ENCODE data around the gene OSBPL5.
"Not testable (repeated sequence)": the region's sequence is repeated elsewhere in the genome, so short reads cannot be mapped to it uniquely, and the experiment has no call there.

The OSBPL5 gene

DNA sequence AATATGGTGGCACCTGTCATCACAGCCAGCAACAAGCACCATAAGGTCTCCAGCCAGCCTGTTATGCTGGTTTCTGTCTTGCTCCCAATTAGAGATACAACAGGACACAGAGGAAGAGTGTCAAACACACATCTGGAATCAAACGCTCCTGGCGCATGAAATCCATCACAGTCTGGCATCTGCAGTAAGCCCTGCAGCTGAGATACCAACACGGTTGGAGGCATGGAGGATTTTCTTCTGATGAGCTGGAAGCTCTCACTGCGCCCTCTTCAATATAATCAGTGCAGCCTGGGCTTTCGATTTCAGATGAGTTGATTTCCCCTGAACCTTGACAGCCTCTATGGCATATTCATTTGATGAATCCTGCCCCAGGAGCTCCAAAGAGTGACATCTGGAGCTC is 80.1 kb downstream of the OSBPL5 start:
- DNase-seq (ENCODE audit: low read depth in 2 of 2), result no peak

DNA sequence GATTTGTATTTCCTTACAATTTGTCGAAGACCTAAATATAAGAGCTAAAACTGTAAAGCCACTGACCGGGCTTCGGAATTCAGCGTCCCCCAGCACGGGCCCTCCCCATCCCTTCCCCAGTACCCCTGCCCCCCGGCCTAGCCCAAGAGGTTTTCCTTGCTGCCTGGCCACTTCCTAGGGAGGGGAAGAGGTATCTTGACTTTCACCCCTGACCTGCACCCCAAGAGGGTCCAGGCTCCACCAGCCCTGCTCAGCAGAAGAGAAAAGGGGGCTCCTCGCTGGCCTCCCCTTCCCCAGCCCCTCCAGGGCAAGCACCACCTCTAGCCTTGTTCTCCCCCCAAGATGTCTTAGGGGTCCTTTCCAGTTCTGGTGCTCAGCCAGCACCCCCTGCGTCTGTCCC is 81.8 kb downstream of the OSBPL5 start:
- no peak for DNase-seq (ENCODE audit: low read depth in 2 of 2)

DNA sequence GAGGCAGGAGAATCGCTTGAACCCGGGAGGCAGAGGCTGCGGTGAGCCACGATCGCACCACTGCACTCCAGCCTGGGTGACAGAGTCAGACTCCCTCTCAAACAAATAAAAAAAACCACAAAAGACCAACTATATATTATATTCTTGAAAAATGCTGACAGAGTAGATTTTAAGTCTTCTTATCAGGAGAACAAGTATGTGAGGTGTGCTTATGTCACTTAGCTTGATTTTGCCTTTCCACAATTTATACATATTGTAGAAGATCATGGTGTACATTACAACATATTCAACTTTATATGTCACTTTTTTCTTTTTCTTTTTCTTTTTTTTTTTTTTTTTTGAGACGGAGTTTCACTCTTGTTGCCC is 83.7 kb downstream of the OSBPL5 start:
- DNase-seq (ENCODE audit: low read depth in 2 of 2), result no peak

DNA sequence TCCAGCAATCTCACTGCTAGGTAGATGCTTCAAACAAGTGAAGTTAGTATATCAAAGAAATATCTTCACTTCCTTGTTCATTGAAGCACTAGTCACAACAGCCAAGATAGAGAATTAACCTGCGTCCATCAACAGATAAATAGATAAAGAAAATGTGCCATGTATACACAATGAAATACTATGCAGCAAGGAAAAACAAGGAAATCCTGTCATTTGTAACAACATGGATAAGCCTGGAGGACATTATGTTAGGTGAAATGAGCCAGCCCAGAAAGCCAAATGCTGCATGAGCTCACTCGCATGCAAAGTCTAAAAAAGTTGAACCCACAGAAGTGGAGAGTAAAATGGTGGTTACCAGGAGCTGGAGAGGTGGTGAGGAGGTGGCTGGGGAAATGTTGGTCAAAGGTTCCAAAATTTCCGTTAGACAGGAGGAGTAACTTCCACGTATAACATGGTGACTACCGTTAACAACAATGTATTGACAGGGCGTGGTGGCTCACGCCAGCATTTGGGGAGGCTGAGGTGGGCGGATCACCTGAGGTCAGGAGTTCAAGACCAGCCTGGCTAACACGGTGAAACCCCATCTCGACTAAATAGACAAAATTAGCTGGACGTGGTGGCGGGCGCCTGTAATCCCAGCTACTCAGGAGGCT is 84.3 kb downstream of the OSBPL5 start:
- DNase-seq (ENCODE audit: low read depth in 2 of 2), result no peak

DNA sequence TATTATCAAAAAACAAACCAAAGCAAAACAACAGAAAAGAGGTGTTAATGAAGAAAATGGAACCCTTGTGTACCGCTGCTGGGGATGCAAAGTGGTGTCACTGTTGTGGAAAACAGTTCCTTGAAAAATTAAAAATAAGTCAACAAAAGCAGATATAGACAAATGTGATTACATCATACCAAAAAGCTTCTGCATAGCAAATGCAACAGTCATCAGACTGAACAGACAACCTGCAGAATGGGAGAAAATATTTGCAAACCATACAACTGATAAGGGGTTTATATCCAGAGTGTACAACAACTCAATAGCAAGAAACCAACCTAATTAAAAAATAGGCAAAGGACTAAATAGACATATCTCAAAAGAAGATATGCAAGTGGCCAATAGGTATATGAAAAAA is 85.0 kb downstream of the OSBPL5 start:
- DNase-seq (ENCODE audit: low read depth in 2 of 2), result no peak

DNA sequence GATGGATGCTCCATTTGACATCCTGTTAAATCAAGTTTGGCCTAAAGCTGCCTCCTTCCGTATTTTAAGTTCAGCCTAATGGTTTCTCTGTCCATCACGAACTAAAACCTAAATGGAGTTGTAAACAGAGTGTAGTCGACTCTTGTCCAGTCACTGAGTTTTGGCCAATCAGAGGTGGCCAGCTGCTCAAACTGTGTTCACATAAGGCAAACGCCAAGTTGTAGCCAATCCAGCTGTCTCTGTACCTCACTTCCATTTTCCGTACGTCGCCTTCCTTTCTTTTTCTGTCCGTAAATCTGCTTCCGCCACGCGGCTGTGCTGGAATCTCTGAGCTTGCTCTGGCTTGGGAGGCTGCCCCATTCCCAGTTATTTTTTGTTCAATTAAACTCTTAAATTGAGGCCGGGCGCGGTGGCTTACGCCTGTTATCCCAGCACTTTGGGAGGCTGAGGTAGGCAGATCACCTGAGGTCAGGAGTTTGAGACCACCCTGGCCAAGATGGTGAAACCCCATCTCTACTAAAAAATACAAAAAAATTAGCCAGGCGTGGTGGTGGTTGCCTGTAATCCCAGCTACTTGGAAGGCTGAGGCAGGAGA is 87.2 kb downstream of the OSBPL5 start:
- DNase-seq (ENCODE audit: low read depth in 2 of 2), result no peak

DNA sequence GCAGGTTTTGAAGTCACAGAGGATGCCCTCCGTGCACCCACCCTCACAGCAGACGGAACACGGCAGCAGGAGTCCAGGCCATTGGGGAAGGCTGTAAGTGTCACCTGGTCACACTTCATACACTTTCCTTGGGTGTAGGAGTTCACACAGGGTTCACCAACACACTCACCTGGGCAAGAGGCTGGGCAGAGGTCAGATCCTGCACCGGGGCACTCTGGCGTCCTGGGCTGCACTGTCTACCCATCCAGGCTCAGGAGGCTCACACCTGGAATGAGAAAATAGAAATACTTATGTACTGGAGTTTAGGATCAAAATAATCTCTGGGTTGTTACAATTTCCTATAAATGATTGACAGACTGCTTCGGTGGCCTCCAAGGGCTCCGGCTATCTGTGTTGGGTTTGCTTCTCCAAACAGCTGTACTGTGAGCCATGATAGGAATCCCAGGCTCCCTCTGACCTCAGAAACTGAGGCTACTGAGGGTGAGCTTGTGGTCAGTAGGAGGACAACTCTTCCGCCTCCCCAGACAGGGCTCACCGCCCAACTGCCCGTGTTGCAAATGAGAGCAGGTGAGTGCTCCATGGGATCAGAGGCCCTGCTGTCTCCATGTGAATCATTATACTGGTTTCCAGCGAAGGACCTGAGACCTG is 87.8 kb downstream of the OSBPL5 start:
- DNase-seq (ENCODE audit: low read depth in 2 of 2), result no peak

GRCh38 chr11:3074912-3075589 is 90.1 kb downstream of the OSBPL5 start:
- DNase-seq (ENCODE audit: low read depth in 2 of 2), result no peak

DNA sequence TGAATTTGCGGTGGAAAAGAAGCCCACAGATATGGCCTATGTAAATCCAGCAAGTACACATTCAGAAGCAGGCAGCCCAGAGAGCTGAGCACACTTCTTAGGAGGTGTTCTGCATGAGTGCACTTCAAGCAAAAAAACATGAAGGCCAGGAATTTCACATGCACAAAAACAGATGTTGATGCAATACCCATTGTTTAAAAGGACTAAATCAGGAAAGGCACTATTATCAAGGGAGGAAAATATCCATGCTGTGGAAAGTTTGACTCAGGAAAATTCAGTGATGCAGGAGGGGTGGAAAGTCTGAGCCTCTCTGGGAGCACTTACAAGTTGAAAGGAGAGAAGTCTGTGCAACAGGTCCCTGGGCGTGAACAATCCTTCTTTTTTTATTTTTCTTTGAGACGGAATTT is 92.1 kb downstream of the OSBPL5 start:
- DNase-seq (ENCODE audit: low read depth in 2 of 2), result no peak

DNA sequence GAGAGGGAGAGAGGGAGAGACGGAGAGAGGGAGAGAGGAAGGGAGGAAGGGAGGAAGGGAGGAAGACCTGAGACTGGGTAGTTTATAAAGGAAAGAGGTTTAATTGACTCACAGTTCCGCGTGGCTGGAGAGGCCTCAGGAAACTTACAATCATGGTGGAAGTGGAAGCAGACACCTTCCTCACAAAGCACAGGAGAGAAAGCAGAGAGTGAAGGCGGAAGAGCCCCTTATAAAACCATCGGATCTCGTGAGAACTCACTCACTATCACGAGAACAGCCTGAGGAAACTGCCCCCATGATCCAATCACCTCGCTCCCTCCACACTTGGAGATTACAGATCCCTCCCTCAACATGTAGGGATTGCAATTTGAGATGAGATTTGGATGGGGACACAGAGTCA is 95.7 kb downstream of the OSBPL5 start:
- DNase-seq (ENCODE audit: low read depth in 2 of 2), result no peak

DNA sequence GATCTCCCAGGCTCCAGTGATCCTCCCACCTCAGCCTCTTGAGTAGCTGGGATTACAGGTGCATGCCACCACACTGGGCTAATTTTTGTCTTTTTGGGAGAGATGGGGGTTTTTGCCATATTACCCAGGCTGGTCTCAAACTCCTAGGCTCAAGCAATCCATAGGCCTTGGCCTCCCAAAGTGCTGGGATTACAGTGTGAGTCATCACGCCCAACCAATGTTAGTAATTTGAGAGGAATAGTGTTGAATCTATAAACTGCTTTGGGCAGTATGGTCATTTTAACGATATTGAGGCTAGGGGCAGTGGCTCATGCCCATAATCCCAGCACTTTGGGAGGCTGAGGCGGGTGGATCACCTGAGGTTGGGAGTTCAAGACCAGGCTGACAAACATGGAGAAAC is 98.8 kb downstream of the OSBPL5 start:
- DNase-seq (ENCODE audit: low read depth in 2 of 2), result not testable (repeated sequence)

DNA sequence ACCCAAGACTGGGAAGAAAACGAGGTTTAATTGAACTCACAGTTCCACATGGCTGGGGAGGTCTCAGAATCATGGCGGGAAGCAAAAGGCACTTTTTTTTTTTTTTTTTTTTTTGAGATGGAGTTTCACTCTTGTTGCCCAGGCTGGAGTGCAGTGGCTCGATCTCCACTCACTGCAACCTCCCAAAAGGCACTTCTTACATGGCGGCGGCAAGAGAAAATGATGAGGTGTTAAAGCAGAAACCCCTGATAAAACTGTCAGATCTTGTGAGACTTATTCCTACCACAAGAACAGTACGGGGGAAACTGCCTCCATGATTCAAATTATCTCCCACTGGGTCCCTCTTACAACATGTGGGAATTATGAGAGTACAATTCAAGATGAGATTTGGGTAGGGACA is 100.4 kb downstream of the OSBPL5 start:
- not testable (repeated sequence) for DNase-seq (ENCODE audit: low read depth in 2 of 2)

GRCh38 chr11:3063876-3064275 is 101.2 kb downstream of the OSBPL5 start:
- DNase-seq (ENCODE audit: low read depth in 2 of 2), result not testable (repeated sequence)

GRCh38 chr11:3063432-3063831 is 101.7 kb downstream of the OSBPL5 start:
- not testable (repeated sequence) for DNase-seq (ENCODE audit: low read depth in 2 of 2)

DNA sequence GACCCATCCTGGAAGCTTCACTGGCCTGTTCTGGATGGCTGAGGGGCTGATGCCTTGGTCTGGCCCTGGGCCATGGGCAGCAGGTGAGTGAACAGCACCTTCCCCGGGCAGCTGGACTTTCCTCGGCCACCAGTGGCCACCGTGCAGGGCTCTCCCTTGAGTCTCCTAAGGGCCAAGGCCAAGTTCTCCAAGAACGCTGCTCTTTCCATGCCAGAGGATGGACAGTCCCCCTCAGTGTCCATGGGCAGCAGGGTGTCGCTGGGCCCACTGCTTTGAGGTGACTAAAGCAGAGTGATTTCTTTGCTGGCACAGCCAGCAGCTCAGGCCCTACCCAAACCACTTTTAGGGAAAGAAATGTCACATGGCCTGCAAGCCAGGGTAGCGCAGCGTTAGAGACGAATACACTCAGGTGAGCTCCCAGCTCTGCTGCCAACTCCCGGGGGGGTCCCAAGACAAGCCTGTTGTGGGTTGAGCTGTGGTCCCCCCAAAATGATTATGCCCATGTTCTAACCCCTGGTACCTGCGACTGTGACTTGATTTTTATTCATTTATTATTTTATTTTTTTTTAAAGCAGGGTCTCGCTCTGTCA is 104.6 kb downstream of the OSBPL5 start:
- no peak for DNase-seq (ENCODE audit: low read depth in 2 of 2)

DNA sequence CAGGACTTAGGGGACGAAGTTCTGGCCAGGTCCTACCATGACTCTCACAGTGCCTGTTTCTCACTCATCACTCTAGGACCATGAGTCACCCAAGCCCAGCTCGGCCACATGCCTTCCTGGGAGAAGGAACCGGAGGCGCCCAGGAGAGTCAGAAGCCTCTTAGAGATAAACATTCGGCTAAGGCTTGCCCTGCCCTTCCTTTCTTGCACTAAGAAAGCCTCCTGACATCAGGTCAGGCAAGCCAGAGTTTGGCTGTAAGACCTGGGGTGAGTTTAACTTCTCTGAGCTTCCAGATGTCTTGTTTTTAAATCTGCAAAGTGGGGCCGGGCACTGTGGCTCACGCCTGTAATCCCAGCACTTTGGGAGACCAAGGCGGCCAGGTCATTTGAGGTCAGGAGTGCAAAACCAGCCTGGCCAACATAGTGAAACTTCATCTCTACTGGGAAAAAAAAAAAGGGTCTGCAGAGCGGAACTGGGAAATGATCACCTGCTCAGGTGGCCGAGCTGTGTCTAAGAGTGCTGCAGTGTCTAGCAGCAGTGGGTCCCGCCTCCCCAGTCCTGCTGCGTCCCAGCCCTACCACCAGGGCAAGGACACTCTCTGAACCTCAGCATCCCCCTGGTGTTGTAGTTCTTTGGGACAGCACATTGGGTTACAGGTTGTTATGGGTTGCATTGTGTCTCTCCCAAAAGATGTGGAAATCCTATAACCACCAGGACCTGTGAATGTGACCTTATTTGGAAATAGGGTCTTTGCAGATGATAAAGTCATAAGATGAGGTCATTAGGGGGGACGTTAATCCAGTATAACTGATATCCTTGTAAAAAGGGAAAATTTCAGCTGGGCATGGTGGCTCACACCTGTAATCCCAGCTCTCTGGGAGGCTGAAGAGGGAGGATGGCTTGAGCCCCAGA is 106.1 kb downstream of the OSBPL5 start:
- no peak for DNase-seq (ENCODE audit: low read depth in 2 of 2)

GRCh38 chr11:3057069-3057963 is 107.8 kb downstream of the OSBPL5 start, which contains the start of gene CARS1:
Gene CARS1 (minus strand): TSS chr11:3057423. CDS start chr11:3057367, 56 bp downstream.
- DNase-seq (ENCODE audit: low read depth in 2 of 2), result peak; percentile 90 to 92

DNA sequence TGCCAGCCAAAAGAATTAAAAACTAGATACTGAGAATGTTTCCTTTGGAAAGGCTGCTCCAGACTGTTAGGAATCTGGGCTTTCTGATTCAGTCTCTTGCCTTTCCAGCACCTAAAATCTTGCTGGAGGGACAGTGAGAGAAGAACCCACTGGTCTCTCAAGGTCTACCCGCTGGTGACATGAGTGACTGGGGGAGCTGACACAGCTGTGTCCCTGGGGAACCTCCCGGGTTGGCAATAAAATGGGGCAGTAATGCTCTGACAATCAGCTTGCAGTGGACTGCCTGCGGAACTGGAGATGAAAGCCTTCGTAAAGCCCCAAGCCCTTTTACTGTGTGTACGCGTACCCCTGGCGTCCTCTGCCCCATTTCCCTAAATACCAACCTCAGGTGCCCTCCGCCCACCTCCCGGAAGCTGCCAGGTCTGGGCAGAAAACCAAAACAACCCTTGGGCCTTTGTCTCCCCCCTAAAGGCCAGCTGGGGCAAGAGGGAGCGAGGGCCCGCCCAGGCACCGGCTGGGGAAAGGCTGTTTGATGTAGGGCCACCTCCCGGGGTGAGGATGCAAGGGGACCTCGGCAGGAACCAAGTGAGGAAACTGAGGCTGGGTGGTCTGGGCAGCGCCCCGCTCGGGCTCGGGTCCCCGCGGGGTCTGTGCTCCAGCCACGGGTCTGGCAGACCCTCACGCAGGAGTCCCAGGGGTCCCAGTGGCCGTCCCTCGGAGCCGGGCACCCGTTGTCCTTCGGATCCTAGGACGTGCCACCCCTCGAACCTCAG is 108.6 kb downstream of the OSBPL5 start:
- DNase-seq (ENCODE audit: low read depth in 2 of 2), result peak in 1 of 2 donors; percentile 20

DNA sequence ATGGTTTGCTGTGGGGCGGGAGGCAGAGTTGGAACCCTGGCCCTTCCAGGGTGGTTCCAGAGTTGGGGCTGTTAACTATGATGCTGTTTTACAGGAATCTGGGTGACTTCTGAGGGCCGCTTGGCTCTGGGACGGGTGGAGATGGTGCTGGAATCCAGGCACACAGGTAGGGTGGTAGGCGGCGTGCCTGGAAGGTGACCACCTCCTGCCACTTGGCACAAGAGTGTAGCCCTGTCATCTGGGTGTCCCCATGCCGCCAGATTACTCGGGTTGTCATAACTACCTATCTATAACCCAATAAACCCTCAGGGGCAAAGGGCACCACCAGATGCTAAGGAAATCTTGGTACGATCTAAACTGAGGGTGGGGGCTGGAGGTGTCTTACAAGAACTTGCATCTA is 109.2 kb downstream of the OSBPL5 start:
- DNase-seq (ENCODE audit: low read depth in 2 of 2), result no peak
